Stimulated activated naive CD4-positive, alpha-beta T cell treated with Interleukin-2 at 50 U/mL for 16 hours (primary cell): ENCODE results near the gene GPR25.

Experiments
- DNase-seq: peaks from one replicate; lab custom pipeline; 2025; lab: John Stamatoyannopoulos, UW

The GPR25 gene

GRCh38 chr1:200873671-200874397 lies 1.1 kb downstream of the GPR25 start:
- no peak for DNase-seq

DNA sequence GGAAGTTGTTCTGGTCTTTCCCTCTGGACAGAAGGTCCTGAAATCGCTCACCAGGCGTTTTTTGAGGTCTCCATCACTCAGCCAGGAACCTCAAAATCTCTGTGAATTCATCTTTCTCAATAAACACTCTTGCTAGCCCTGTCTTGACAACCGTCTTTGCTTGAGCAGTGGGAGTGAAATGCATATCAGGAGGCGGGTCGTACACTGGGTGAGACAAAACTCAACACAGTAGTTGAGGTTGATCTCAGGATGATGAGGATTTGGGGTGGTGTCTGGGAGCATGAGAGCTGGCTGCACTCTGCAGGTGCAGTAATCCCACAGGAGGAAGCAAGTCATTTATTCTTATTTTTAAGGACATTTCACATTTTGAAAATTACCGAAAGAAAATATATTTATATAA lies 1.9 kb downstream of the GPR25 start:
- no peak for DNase-seq

DNA sequence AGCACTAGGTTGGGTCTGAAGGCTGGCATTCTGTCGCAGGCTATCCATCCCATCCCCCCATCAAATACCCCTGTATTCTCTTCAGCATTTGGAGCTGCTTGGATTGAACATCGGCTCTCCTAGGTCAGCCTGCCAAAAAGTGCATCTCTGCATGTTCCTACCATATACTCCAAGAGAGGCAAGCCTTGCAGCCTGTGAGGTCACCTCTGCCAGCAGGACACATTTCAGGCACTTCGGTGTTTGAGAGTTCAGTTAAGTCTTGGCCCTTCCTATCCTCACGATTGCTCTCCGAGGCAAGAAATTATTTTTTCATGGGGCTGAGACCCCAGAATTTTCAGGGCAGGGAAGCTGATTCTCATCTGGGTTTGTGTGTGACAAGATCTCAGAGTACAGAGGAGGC lies 2.6 kb downstream of the GPR25 start:
- no peak for DNase-seq

- DNase-seq: no peak
These were observed 4.2 kb downstream of the GPR25 start for GRCh38 chr1:200877010-200877409.

DNA sequence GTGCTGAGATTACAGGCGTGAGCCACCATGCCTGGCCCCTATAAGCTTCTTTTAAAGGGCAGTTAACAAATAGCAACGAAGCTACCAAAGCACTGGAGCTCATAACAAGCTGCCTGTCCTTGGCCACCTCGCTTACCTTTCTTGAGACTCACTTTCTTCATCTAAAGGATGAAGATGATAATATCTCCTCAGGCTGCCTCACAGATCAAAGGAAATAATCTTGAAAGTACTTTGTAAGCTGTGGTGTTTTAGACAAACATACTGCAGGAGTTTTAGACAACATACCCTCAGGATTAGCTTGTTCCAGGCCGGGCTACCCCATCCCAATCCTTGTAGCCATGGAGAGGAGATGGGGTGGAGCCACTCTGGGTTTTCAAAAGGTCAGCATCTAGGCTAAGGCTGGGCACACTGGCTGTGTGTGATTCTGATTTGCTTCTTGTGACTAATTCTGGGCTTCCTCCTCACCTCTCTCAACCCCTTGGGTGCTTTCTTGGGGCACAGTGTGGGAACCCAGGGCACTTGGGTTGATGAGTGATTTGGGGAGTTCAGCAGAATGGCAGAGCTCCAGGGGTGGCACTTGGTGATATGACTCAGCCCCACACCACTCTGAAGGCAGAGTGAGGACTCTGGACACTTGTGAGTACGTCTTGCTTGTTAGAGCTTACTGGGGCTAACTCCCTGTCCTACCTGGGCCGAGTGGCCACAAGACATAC lies 5.2 kb downstream of the GPR25 start:
- DNase-seq: peak; percentile 69

DNA sequence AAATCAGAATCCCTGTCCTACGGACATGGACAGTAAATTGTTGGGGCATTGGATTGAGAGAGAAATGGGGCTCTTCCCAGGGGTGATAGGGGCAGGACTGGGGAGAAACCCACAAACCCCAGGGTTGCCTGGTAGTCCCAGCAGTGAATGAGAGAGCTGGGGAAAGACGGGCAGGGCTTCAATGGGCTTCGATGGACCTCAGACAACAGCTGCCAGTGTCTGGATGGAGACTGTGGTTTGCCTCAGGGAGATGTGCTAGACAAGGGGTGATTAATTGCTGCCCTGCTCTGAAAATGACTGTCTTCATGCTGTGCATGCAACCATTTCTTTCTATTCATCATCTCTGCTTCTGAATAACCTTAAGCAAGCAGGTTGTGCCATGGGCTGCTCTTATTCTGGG lies 7.4 kb downstream of the GPR25 start:
- no peak for DNase-seq

DNA sequence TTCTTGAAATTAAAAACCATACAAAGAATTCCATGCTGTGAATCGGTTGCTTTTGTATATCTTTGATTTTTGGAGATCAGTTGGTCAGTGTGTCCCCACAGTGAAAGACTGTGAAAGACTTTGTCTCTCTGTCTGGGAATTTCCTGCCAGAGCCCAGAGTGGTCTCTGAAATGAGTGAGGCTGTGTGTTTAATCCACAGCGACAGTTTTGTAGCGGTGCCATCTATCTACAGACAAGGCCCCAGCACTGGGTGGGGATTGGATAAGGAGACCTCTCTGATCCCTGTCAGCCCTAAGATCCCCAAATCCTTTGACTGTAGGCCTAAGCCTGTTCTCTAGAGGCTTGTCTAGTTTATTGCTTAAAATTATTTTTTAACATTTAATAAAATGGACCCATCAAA lies 10.3 kb downstream of the GPR25 start:
- no peak for DNase-seq

GRCh38 chr1:200885623-200886402 lies 13.0 kb downstream of the GPR25 start:
- DNase-seq: no peak

GRCh38 chr1:200886594-200886993 lies 13.8 kb downstream of the GPR25 start:
- DNase-seq: no peak

DNA sequence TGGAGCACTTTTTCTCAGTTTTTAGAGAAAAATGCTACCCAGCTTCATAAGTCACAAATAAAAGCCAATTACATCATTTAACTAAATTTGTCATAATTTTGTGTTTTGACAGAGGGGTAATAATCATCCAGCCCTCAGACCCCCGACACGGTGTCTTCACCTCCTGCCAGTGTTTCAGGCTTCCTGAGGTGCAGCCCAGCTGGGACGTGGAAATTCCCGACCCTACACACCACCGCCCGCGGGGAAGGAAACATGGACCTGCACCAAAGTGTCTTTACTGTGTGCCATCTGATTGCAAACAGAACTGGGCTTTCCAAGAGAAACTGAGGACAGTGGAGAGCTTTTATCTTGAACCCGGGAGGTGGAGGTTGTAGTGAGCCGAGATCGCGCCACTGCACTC lies 14.3 kb downstream of the GPR25 start:
- no peak for DNase-seq

GRCh38 chr1:200887772-200888348 lies 15.1 kb downstream of the GPR25 start:
- DNase-seq: no peak

DNA sequence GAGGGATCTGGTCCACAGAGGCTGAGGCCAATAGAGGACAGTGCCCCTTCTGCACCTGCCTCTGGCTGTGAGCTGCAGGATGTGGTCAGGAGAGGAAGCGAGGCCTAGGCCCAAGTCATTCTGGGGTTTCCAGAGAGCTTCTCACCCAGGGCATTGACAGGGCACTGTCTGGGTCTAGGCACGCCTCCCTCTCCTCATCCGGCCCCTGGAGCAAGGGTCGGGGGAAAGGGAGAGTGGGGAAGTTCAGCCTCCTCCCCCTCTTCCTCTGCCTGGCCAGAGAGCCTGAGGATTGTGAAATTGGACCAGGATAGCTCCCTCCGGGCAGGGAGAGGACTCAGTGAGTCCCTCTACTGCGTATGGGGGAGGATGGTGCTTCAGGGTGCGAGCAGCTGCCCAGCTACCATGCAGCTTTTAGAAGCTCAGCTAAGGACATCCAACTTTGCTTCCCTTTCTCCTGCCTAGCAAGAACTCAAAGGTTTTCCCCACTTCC lies 15.6 kb downstream of the GPR25 start:
- DNase-seq: peak; percentile 48

GRCh38 chr1:200889571-200889970 lies 16.8 kb downstream of the GPR25 start:
- peak; percentile 11 for DNase-seq

DNA sequence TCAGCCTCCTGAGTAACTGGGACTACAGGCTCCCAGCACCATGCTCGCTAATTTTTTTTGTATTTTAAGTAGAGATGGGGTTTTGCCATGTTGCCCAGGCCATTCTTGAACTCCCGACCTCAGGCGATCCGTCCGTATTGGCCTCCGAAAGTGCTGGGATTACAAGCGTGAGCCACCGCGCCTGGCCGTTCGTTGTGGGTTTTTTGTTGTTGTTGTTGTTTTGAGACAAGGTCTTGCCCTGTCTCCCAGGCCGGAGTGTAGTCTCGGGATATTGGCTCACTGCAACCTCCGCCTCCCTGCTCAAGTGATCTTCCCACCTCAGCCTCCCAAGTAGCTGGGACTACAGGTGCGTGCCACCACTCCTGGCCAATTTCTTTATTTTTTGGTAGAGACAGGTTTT lies 17.2 kb downstream of the GPR25 start:
- DNase-seq: no peak

DNA sequence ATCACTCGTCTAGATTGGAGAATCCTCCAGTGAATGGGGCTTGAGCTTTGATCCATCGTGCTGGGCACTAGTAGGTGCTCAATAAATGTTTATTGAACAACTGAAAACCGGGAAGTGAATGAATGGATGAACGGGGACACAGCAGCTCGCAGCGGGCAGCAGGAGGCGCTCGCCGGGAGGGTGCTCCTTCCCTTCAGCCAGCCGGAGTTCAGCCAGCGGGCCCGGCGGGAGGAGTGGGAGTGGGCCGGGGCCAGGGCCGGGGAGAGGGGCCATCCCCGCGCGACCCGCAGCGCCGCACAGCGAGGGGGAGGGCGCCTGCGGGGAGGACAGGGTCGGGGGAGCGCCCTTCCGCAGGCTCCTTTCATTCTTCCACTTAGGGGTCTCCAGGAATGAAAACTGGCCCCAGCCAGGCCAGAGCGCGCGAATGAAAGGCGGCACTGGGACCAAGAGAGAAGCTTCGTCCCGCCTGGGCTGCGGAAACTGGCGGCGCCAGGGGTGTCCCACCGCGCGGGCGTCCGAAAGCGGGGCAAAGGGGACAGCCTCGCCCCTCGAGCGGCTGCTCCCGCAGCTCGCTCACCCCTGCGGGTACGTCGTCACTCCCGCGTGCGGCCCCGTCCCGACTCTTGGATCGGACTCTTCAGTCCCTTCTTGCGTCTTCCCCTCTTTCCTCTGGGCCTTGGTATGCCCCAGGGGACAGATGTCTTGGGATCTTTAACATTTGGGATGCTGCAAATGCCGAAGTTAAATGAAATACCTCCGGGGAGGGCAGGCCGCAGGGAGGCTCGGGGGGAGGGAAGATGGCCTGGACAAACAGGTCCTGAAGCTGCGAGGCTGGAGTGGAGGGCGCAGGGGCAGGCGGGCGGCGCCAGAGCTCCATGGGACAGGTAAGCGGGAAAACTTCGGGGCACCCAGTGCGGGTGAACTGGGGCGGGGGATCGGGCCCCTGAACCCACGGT lies 18.3 kb downstream of the GPR25 start:
- no peak for DNase-seq

- DNase-seq: no peak
These were observed 19.0 kb downstream of the GPR25 start for GRCh38 chr1:200891774-200892157.

DNA sequence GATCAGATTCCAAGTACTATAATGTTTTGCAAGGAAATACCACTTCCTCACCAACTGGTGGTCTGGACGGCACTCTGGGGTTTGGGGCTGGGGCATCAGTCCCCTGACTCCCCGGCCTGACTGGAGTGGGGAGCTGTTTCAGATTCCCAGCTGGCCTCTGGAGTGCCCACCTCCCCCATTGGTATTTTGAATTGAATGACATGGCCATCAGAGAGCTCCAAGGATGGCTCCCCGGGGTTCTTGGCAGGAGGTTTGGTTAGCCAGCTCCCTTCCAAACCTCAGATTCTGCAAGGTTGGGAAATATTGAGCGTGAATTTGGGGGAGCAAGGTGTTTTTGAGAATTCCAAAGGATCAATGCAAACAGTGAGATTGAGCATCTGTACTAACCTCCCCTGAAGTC lies 19.8 kb downstream of the GPR25 start:
- no peak for DNase-seq

- no peak for DNase-seq
These were observed 20.2 kb downstream of the GPR25 start for GRCh38 chr1:200892958-200893357.

DNA sequence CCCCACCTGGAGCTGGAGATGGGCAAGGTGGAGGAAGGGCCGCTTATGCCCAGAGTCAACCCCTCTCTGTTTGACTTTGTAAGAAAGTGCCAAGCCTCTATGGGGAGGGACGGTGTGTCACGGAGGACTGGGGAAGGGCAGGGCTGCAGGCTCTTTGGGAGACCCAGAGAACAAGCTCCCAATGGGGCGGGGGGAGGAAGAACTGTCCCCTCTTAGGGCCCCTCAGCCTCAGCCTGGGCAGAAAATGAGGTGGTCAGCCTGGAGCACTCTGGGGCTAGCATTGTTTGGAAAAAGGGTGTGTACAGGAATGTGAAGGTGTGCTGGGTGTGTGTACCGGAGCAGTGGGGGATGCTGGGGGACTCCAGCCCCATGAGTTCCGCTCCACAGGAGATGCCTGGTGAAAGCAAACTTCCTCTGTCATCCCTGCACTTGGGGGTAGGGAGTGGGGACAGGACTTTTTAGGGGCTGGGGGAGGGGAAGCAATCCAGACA lies 20.7 kb downstream of the GPR25 start:
- no peak for DNase-seq

DNA sequence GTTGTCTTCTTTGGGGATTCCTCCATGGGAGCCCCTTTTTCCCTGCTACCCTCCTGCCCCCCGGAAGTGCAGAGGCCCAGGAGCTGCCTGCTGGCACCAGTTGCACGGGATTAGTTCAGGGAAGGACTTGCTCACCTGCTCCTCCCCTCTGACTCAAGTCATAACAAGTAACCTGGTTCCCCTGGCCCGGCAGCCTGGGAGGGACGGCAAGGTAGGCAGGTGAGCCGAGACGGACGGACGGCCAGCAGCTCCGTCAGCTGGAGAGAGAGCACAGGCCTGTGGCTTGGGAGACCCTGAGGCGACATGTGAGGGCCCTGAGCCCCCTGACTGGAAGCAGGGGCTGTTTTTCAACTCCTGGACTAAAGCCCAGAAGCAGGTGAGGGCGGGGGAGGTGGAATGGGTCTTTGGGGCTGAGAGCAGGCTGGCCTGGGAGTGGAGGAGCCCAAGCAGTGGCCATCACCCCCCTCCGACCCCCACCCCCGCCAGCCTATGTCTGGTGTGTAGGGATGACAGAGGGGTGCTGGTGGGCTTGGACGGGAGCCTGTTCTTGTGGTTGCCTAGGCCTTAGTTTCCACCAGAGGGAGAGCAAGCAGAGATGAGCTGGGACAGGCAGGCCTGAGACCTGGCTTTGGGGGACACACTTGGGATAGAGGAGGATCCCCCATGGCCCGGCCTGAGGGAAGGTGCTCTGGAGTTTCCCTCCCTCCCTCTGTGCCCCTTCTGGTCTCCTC lies 22.1 kb downstream of the GPR25 start, which contains the start of gene INAVA:
Gene INAVA (plus strand): TSS at position 189 of the 731 bp plus-strand sequence. CDS start 3,501 bp downstream, outside the sequence.
- DNase-seq: no peak
